Stomach smooth muscle (tissue), 2 donors: ENCODE results near the gene PACRG.

Experiments
- H3K27ac ChIP-seq: one replicate; pipeline ENCODE4 v1.7.0; 2013; ENCODE audit warnings: mild to moderate bottlenecking, low read length, inconsistent platforms
- H3K27me3 ChIP-seq, 2 donors: one replicate each; pipeline ENCODE4 v1.7.0; 2013; ENCODE audit warnings: low read length in 2 of 2; ENCODE audit not compliant: insufficient read depth in 2 of 2, control insufficient read depth in 1 of 2
- H3K36me3 ChIP-seq, 2 donors: one replicate each; pipeline ENCODE4 v1.7.0; 2013; ENCODE audit warnings: low read length in 2 of 2; ENCODE audit not compliant: control insufficient read depth in 2 of 2, insufficient read depth in 2 of 2
- H3K4me1 ChIP-seq: one replicate; pipeline ENCODE4 v1.7.0; 2013; ENCODE audit warnings: low read length; ENCODE audit not compliant: control insufficient read depth, insufficient read depth
- H3K4me3 ChIP-seq, 2 donors: one replicate each; pipeline ENCODE4 v1.7.0; 2013; ENCODE audit warnings: low read length in 2 of 2
- H3K9ac ChIP-seq, 2 donors: one replicate each; pipeline ENCODE4 v1.7.0; 2013; ENCODE audit warnings: low read length in 2 of 2, mild to moderate bottlenecking in 1 of 2
- H3K9me3 ChIP-seq, 2 donors: one replicate each; pipeline ENCODE4 v1.7.0; 2013; ENCODE audit warnings: low read length in 2 of 2; ENCODE audit not compliant: control insufficient read depth in 2 of 2
- donor health status: healthy.
- donor health status: Pancreatic carcinoma.

The PACRG gene

GRCh38 chr6:162772466-162772865 lies 44.7 kb downstream of the PACRG start:
- H3K27me3 ChIP-seq, result no peaks in the 10 kb centered on the region
- no peaks in the 10 kb centered on the region for H3K4me1 ChIP-seq
- H3K9me3 ChIP-seq, result no peaks in the 10 kb centered on the region
- no peak overlapping the region for H3K4me3 ChIP-seq
- no peak overlapping the region for H3K9ac ChIP-seq
- H3K27ac ChIP-seq, result no peak overlapping the region
- H3K36me3 ChIP-seq, result no peaks in the 10 kb centered on the region

GRCh38 chr6:162773996-162774395 lies 46.2 kb downstream of the PACRG start:
- H3K27ac ChIP-seq, result no peak overlapping the region
- H3K4me3 ChIP-seq, result no peak overlapping the region
- no peaks in the 10 kb centered on the region for H3K27me3 ChIP-seq

GRCh38 chr6:162777091-162777490 lies 49.3 kb downstream of the PACRG start:
- no peaks in the 10 kb centered on the region for H3K27me3 ChIP-seq
- H3K9ac ChIP-seq, result no peak overlapping the region
- H3K36me3 ChIP-seq, result no peaks in the 10 kb centered on the region
- H3K27ac ChIP-seq, result no peak overlapping the region
- no peaks in the 10 kb centered on the region for H3K4me1 ChIP-seq
- H3K4me3 ChIP-seq, result no peak overlapping the region
- peaks cover 0 to 3% of the 10 kb centered on the region in 2 donors for H3K9me3 ChIP-seq

More at GRCh38 chr6:162773996-162774395, 46.2 kb downstream of the PACRG start:
- no peak overlapping the region for H3K9ac ChIP-seq
- H3K36me3 ChIP-seq, result no peaks in the 10 kb centered on the region
- no peaks in the 10 kb centered on the region for H3K4me1 ChIP-seq
- no peaks in the 10 kb centered on the region for H3K9me3 ChIP-seq

GRCh38 chr6:162778603-162779002 lies 50.8 kb downstream of the PACRG start:
- Histone ChIP-seq H3K36me3 (no peaks in the 10 kb centered on the region), H3K9me3 (peaks cover 0 to 3% of the 10 kb centered on the region in 2 donors), H3K4me3 (no peak overlapping the region), H3K27ac (no peak overlapping the region), H3K27me3 (no peaks in the 10 kb centered on the region), H3K4me1 (no peaks in the 10 kb centered on the region), H3K9ac (no peak overlapping the region)

- H3K4me1 ChIP-seq, result no peaks in the 10 kb centered on the region
- no peak overlapping the region for H3K27ac ChIP-seq
- H3K9me3 ChIP-seq, result peaks cover 0 to 3% of the 10 kb centered on the region in 2 donors
- H3K27me3 ChIP-seq, result no peaks in the 10 kb centered on the region
- H3K4me3 ChIP-seq, result no peak overlapping the region
- no peak overlapping the region for H3K9ac ChIP-seq
- no peaks in the 10 kb centered on the region for H3K36me3 ChIP-seq
Observed at GRCh38 chr6:162785632-162786242, 58.0 kb downstream of the PACRG start.

GRCh38 chr6:162798546-162799266 lies 70.9 kb downstream of the PACRG start:
- H3K27ac ChIP-seq, result no peak overlapping the region

GRCh38 chr6:162814426-162814973 lies 86.7 kb downstream of the PACRG start:
- no peaks in the 10 kb centered on the region for H3K36me3 ChIP-seq
- no peaks in the 10 kb centered on the region for H3K4me1 ChIP-seq
- H3K9ac ChIP-seq, result no peak overlapping the region
- H3K9me3 ChIP-seq, result peaks cover 0 to 5% of the 10 kb centered on the region in 2 donors
- H3K4me3 ChIP-seq, result no peak overlapping the region
- no peak overlapping the region for H3K27ac ChIP-seq
- H3K27me3 ChIP-seq, result no peaks in the 10 kb centered on the region

More at GRCh38 chr6:162798546-162799266, 70.9 kb downstream of the PACRG start:
- no peaks in the 10 kb centered on the region for H3K9me3 ChIP-seq
- no peaks in the 10 kb centered on the region for H3K27me3 ChIP-seq
- no peaks in the 10 kb centered on the region for H3K4me1 ChIP-seq
- no peak overlapping the region for H3K9ac ChIP-seq
- H3K36me3 ChIP-seq, result no peaks in the 10 kb centered on the region
- no peak overlapping the region for H3K4me3 ChIP-seq

- H3K36me3 ChIP-seq, result no peaks in the 10 kb centered on the region
- no peaks in the 10 kb centered on the region for H3K4me1 ChIP-seq
- no peak overlapping the region for H3K4me3 ChIP-seq
- H3K9ac ChIP-seq, result no peak overlapping the region
- no peaks in the 10 kb centered on the region for H3K9me3 ChIP-seq
- no peaks in the 10 kb centered on the region for H3K27me3 ChIP-seq
- H3K27ac ChIP-seq, result no peak overlapping the region
Observed at GRCh38 chr6:162817196-162817595, 89.4 kb downstream of the PACRG start.

- Histone ChIP-seq H3K9ac (no peak overlapping the region), H3K27me3 (no peaks in the 10 kb centered on the region), H3K27ac (no peak overlapping the region), H3K4me1 (no peaks in the 10 kb centered on the region), H3K4me3 (no peak overlapping the region), H3K9me3 (no peaks in the 10 kb centered on the region), H3K36me3 (no peaks in the 10 kb centered on the region)
Observed at GRCh38 chr6:162819284-162819683, 91.5 kb downstream of the PACRG start.

GRCh38 chr6:162821102-162821501 lies 93.3 kb downstream of the PACRG start:
- H3K27ac ChIP-seq, result no peak overlapping the region
- no peak overlapping the region for H3K9ac ChIP-seq
- H3K36me3 ChIP-seq, result no peaks in the 10 kb centered on the region
- no peaks in the 10 kb centered on the region for H3K27me3 ChIP-seq
- H3K4me1 ChIP-seq, result no peaks in the 10 kb centered on the region
- H3K9me3 ChIP-seq, result no peaks in the 10 kb centered on the region
- H3K4me3 ChIP-seq, result no peak overlapping the region

- Histone ChIP-seq H3K36me3 (no peaks in the 10 kb centered on the region), H3K27me3 (no peaks in the 10 kb centered on the region), H3K9ac (no peak overlapping the region), H3K4me3 (no peak overlapping the region), H3K4me1 (no peaks in the 10 kb centered on the region), H3K27ac (no peak overlapping the region), H3K9me3 (no peaks in the 10 kb centered on the region)
Observed at GRCh38 chr6:162825597-162825996, 97.8 kb downstream of the PACRG start.
